Esophagus squamous epithelium (tissue), 5 donors: ENCODE measurements around the gene ZCCHC7. TPM values are rescaled to one million over a fixed set of nuclear protein-coding genes. Genes with fewer than 3 reads are reported as not detected.

Experiments used
- DNase-seq: peaks from one replicate; lab custom pipeline; 2025; lab: John Stamatoyannopoulos, UW
- H3K27ac ChIP-seq, 4 donors: fragments of 200-600 bp; sonication (generic); one replicate each; pipeline ENCODE4 v1.5.1; 2016 to 2019; ENCODE audit warnings: mild to moderate bottlenecking in 1 of 4
- H3K27me3 ChIP-seq, 4 donors: fragments of 200-600 bp; sonication (generic); 1 replicate in 3 of 4; 2 replicates in 1 of 4; pipeline versions ENCODE4 v1.5.1 to v1.6.0; 2017 to 2021; ENCODE audit warnings: antibody characterized with exemption in 1 of 4
- H3K36me3 ChIP-seq, 3 donors: fragments of 200-600 bp; sonication (generic); one replicate each; pipeline ENCODE4 v1.5.1; 2016 to 2019
- H3K4me1 ChIP-seq, 3 donors: fragments of 200-600 bp; sonication (generic); one replicate each; pipeline ENCODE4 v1.5.1; 2017 to 2019
- H3K4me3 ChIP-seq, 4 donors: fragments of 200-600 bp; sonication (generic); 1 replicate in 3 of 4; 2 replicates in 1 of 4; pipeline ENCODE4 v1.5.1; 2016 to 2019; ENCODE audit warnings: mild to moderate bottlenecking in 2 of 4, moderate library complexity in 1 of 4
- H3K9me3 ChIP-seq, 3 donors: fragments of 200-600 bp; sonication (generic); one replicate each; pipeline ENCODE4 v1.5.1; 2016 to 2019
- POLR2A ChIP-seq, 4 donors: fragments of 450-650 bp; IDR thresholded peaks; one replicate each; pipeline ENCODE4 v1.6.1; 2017; ENCODE audit warnings: antibody characterized with exemption in 4 of 4, mild to moderate bottlenecking in 4 of 4, moderate library complexity in 3 of 4
- WGBS, 2 donors: methylation state at CpG; one replicate each; pipeline ENCODE4 v1.1.5; 2018; 5-methylcytosine and 5-hydroxymethylcytosine counted together
- intact Hi-C: fragments of 100-400 bp; cut with DNase I; formaldehyde crosslinking; loops from one replicate; pipeline ENCODE4 v1.15.0; 2022
- total RNA-seq, 4 donors: library from RNA; depleted of rRNA; stranded (reverse); fragments of >200 nt; gene quantifications; one replicate each; pipeline ENCODE4 v1.1.0, GENCODE V29; 2016
- TF ChIP-seq, protein P1 (sequence below), 6 experiments: fragments of 450-650 bp in 4 of 6; fragments of 200-600 bp in 2 of 6; sonication (generic) in 2 of 6; IDR thresholded peaks; one replicate each; pipeline ENCODE4 v1.5.1; 2016 to 2019; ENCODE audit warnings: antibody characterized with exemption in 6 of 6, mild to moderate bottlenecking in 4 of 6, moderate library complexity in 4 of 6
- donor health status: DM: yes; HTN: yes; CAD: no.

ZCCHC7 gene
- total RNA-seq, 4 donors from 2014 or later = 6.1 to 21.6 (median 13.0) TPM

DNA sequence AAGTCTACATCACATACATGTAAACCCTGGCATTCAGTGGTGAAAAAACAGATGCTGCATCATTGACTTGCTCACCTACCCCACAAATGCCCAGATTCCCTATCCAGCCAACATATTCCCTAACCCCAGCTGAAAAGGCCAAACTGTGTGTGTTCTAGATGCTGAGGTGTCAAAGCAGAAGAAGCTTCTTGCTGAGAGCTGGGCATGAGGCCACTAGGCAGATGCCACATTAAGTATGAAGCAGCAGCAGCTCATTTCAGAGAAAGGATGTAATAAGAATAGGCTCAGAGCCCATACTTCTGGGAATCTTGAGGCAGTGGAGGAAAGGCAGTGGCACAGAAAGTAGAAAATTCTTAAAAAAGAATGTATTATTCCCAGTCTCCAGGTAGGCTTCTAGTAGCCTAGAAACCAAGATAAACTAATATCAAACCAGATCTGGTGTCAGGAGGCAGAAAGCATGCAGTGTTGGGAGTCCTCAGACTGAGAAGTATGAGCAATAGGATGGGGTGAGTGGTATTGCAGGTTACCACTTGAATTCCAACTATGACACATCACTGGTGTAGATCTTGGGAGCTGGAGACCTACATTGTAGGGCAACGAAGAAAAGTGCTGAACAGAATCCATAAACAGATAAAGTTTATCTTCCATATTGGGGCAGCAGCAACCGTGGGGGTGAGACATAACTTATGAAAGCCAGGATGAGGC, 230.3 kb downstream of the ZCCHC7 start:
- Histone ChIP-seq H3K36me3 (peaks cover 0 to 45% (median 0%) of the 10 kb centered on the region in 3 donors), H3K4me1 (no peaks in the 10 kb centered on the region), H3K27ac (no peak overlapping the region), H3K9me3 (no peaks in the 10 kb centered on the region), H3K27me3 (no peaks in the 10 kb centered on the region), H3K4me3 (no peak overlapping the region)
- intact Hi-C loops = no loop called here
- WGBS, 2 donors = 48 to 57% methylated on average over 2 of the region's 2 CpGs
- DNase-seq = no peak
- TF ChIP-seq, protein P1, sequence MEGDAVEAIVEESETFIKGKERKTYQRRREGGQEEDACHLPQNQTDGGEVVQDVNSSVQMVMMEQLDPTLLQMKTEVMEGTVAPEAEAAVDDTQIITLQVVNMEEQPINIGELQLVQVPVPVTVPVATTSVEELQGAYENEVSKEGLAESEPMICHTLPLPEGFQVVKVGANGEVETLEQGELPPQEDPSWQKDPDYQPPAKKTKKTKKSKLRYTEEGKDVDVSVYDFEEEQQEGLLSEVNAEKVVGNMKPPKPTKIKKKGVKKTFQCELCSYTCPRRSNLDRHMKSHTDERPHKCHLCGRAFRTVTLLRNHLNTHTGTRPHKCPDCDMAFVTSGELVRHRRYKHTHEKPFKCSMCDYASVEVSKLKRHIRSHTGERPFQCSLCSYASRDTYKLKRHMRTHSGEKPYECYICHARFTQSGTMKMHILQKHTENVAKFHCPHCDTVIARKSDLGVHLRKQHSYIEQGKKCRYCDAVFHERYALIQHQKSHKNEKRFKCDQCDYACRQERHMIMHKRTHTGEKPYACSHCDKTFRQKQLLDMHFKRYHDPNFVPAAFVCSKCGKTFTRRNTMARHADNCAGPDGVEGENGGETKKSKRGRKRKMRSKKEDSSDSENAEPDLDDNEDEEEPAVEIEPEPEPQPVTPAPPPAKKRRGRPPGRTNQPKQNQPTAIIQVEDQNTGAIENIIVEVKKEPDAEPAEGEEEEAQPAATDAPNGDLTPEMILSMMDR (IDR thresholded peaks at IDR 0.05) = no peak
- TF ChIP-seq POLR2A (IDR thresholded peaks at IDR 0.05) = no peak

DNA sequence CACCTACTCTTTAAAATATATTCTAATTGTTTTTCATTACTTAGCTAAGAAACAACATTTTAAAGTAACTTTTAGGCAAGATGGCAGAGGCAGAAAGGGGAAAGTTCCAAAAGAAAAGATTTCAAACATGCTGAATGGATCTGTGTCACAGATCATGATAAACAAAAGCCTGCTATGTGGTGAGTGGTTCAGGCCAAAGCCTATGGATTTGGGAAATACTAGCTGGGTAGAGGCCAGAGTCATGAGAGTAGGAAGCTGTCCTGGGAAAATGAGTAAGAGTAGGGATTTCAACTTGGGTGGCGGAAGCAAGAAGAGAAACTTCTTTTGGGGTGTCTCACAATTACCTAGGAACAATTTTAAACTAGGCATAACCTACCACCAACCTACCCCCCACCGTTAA, 233.4 kb downstream of the ZCCHC7 start:
- H3K27me3 ChIP-seq = no peaks in the 10 kb centered on the region
- no peak for DNase-seq
- intact Hi-C loops = no loop called here
- no peak overlapping the region for H3K4me3 ChIP-seq
- H3K36me3 ChIP-seq = peaks cover 0 to 73% (median 0%) of the 10 kb centered on the region in 3 donors
- WGBS, 2 donors = 83 to 96% methylated on average over 2 of the region's 2 CpGs
- TF ChIP-seq POLR2A (IDR thresholded peaks at IDR 0.05) = no peak
- TF ChIP-seq, protein P1 (IDR thresholded peaks at IDR 0.05) = no peak
- H3K27ac ChIP-seq = no peak overlapping the region
- no peaks in the 10 kb centered on the region for H3K9me3 ChIP-seq
- H3K4me1 ChIP-seq = no peaks in the 10 kb centered on the region

DNA sequence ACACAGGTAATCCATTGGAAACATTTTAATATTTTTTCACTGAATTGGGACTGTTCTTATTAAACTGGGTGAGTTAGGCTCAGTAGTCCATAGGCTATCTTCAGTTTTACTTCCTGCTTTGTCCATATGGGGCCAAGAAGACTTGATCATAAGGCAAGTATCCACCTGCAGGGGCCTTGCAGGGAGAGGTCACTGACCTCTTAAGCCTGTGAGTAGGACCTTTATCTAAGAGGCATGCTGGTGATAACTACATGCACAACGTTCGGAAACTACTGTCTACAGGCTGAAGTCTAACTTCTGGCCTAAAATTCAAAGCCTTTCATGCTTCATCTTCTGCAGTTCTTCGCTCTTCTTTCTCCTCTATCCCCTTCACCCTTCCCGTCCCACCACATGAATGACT, 242.1 kb downstream of the ZCCHC7 start:
- WGBS, 2 donors = 86 to 91% methylated on average over 4 of the region's 4 CpGs

DNA sequence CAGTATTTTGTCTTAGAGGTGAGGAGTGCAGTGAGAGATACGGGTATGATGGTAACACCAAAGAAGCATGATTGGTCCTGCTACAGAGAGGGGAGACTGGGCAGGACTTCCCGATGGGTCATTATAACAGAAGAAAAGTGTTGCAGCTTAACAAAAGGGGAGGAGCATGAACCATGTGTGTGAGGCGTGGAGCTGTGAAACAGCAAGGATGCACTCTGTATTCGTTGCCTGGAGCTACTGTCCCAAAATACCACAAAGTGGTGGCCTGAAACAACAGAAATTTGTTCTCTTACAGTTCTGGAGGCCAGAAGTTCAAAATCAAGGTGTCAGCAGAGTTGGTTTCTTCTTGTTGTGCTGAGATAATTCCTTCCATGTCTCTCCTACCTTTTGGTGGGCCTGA, 242.8 kb downstream of the ZCCHC7 start:
- WGBS, 2 donors = 84 to 90% methylated on average over 4 of the region's 4 CpGs
- H3K36me3 ChIP-seq = peaks cover 0 to 20% (median 0%) of the 10 kb centered on the region in 3 donors
- H3K27me3 ChIP-seq = no peaks in the 10 kb centered on the region
- no peak overlapping the region for H3K27ac ChIP-seq
- TF ChIP-seq, protein P1 (IDR thresholded peaks at IDR 0.05) = no peak
- no peak for TF ChIP-seq POLR2A (IDR thresholded peaks at IDR 0.05)
- H3K4me1 ChIP-seq = no peaks in the 10 kb centered on the region
- no peaks in the 10 kb centered on the region for H3K9me3 ChIP-seq
- no peak for DNase-seq
- H3K4me3 ChIP-seq = no peak overlapping the region
- intact Hi-C loops = loop anchor here (10.0 kb wide), 1 partner anchor 368 kb away; no protein-coding TSS in a partner anchor

More for the DNA sequence above, 242.1 kb downstream of the ZCCHC7 start:
- no peaks in the 10 kb centered on the region for H3K9me3 ChIP-seq
- intact Hi-C loops = loop anchor here (10.0 kb wide), 1 partner anchor 368 kb away; no protein-coding TSS in a partner anchor
- DNase-seq = no peak
- no peak overlapping the region for H3K4me3 ChIP-seq
- H3K27ac ChIP-seq = no peak overlapping the region
- H3K4me1 ChIP-seq = no peaks in the 10 kb centered on the region
- TF ChIP-seq, protein P1 (IDR thresholded peaks at IDR 0.05) = no peak
- TF ChIP-seq POLR2A (IDR thresholded peaks at IDR 0.05) = no peak
- peaks cover 0 to 26% (median 0%) of the 10 kb centered on the region in 3 donors for H3K36me3 ChIP-seq
- no peaks in the 10 kb centered on the region for H3K27me3 ChIP-seq

DNA sequence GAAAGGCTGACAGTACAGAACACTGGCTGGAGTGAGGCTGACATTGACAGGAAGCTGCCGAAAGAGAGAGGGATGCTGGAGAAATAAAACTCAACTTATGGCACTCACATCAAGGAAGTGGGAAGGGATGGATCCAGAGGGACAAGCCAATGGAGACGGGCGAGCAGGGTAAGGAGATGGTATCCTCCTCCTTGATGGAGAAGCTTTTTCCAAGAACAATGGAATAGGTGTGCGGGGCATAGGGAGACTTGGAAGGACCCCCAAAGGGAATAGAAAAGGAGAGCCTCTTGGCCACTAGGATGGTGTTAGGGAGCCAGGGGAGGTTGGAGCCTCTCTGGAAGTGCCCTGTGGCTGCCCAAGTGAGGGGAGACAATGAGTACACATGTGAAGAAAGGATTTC, 243.8 kb downstream of the ZCCHC7 start:
- no peak for DNase-seq
- Histone ChIP-seq H3K27me3 (no peaks in the 10 kb centered on the region), H3K4me3 (no peak overlapping the region), H3K27ac (no peak overlapping the region), H3K4me1 (no peaks in the 10 kb centered on the region), H3K9me3 (no peaks in the 10 kb centered on the region), H3K36me3 (peaks cover 0 to 10% (median 0%) of the 10 kb centered on the region in 3 donors)
- no peak for TF ChIP-seq POLR2A (IDR thresholded peaks at IDR 0.05)
- TF ChIP-seq, protein P1 (IDR thresholded peaks at IDR 0.05) = no peak
- WGBS, 2 donors = 83 to 89% methylated on average over 4 of the region's 4 CpGs
- intact Hi-C loops = loop anchor here (10.0 kb wide), 1 partner anchor 369 kb away; no protein-coding TSS in a partner anchor
